ENCODE data around the gene MTHFS.

Gene MTHFS

DNA sequence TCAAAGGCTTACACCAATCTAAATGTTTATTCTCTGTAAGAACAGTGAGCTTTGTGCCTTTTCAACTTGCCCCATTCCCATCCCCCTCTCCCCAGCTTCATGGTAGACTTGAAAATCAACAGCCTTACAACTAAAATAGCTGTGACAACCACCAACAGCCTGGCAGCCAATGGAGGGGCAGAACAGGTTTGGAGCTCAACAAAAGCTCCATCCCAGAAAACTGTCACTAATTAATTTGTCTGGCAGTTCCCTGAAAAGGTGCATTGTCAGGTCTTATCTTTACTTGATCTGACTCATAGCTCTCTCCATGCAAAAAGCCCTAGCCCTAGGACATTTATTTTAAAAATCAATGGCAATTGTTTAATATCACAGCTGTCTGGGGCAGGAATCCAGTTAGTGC lies 22.6 kb downstream of the MTHFS start:
- DNase-seq: peak; percentile 3

DNA sequence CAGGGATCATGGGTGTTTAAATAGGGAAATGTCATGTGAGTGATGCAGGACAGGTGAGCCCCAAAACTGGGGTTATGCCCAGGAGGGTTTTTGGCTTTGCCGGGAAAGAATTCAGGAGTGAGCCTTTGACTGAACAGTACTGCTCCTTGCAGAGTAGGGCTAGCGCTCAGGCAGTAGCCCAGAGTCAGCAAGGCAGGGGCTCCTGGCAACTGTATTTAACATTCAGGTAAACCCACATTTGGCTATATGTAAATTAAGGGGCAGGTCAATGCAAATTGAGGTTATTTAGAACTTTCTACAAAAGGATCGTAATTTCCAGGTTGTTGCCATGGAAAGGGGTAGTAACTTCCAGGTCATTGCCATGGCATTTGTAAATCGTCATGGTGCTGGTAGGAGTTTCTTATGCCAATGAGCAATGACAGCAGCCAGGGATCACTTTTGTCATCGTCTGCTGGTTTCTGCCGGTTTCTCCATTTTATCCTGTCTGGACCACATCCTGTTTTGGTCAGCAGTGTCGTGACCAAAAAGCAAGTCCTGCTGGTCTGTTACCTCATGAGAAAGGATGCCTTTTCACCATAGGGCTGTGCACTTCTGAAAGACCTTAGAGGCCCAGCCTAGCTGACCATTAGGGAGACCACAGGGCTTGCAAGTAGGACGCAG lies 24.3 kb downstream of the MTHFS start:
- no peak for DNase-seq

DNA sequence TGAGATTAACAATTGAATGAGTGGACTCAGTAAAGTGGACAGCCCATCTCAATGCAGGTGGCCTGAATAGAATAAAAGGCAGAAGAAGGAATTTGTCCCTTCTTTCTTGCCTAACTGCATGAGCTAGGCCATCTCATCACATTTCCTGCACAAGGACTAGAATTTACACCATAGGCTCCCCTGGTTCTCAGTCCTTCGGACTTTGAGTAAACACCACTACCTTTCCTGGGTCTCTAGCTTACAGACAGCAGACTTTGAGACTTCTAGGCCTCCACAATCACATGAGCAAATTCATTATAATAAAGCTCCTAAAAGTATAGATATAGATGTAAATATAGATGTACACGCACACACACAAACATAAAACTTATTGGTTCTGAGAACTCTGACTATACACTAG lies 28.3 kb downstream of the MTHFS start:
- no peak for DNase-seq

DNA sequence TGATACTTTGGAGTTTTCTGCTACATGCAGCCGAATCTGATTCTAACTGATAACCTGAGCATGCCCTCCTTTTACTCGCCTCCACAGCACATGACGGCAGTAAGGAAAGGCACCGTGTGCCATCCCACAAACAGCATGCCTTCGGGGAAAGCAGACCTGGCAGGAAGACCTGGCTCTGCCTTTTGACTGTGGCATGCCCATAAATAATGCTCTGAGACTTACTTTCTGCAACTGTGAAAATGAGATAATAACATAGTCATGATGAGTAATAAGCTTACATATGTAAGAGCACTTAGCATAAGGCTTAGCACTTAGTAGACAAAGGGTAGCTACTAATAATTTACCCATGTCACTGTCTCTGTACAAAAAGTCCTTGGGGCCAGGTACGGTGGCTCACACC lies 32.9 kb downstream of the MTHFS start:
- no peak for DNase-seq

DNA sequence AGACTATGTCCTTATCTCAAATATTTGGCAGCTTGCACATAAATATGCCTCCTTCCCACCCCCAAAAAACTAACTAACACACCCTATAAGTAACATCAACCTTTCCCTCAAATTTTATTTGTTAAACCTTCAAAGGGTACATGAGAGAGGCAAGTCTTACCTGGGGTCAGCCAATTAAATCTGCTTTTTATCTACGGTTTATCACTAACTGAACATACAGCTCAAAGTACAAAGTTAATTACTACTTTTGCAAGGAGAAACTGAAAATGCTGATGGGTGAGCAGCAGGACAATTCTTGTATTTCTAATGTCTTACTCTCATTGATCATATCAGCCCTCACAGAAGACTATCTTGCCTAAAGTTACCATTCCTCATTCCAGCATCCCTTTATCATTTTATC lies 34.6 kb downstream of the MTHFS start:
- DNase-seq: no peak

DNA sequence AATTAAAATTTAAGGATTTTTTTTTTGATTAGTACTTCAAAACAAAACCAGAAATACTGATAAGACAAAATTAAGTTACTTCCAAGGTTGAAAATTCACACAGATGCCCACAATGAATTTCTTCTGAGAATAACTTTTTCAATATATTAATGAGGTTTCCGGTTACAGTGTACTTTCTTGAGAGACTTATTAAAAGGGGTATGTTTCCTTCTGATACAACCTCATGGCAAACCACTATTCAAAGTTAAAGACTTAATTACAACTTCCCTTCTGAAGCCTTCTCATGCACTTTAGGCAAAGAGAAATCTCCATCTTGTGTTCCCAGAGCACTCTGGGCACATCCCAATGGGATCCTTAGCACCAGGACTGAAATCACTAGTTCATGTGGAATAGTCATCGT lies 36.2 kb downstream of the MTHFS start:
- no peak for DNase-seq

DNA sequence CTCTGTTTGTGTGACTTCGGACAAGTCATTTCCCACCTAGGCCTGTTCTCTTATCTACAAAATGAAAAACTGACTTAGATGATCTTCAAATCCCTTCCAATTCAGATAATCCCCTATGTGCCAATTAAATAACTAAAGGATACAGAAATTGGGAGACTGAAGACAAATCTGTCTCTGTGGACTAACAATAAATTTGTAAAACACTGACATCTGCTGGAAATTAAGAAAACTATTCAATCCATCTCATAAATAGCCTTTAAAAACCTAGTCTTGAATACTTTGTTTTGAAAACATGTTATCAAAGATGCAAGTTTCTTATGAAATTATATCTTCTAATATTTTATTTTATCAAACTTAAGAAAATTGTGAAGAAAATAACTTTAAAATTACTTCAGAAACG lies 38.3 kb downstream of the MTHFS start:
- peak; percentile 9 for DNase-seq

DNA sequence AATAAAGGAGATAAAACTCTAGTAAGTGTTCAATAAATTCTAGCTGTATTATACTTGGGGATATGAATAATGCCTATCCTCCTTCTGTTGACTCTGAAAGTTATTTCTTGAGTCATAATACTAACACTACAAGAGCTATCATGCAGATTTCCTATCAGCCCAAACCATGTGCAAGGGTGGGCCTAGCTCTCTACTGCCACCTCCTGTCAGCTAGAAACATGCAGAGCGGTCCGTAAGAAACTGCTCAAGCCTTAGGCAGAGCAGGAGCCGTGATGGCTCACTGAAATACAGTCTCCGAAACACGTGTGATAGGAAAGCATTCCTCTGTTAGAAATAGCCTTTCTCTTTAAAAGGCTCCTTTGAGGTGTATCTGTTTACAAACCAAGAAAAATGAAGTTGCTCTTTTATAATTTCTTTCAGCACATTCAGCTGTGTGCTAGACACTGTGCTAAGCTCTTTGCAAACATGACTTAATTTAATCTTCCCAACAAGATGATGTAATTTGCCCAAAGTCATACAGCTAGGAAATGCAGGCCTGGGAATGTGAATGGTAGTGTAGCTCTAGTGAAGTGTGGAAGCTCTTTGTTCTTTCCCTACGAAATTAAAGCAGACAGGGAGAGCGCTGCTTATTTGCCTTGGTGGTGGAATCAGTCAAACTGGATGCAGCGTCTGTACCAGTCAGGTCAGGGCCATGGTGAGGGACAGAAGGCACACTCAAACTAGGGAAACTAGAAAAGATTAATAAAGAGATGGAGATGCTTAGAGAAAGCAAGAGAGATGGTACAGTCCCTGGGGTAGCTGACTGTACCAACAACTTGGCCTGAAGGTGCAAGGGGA lies 43.1 kb downstream of the MTHFS start:
- DNase-seq: peak; percentile 51

DNA sequence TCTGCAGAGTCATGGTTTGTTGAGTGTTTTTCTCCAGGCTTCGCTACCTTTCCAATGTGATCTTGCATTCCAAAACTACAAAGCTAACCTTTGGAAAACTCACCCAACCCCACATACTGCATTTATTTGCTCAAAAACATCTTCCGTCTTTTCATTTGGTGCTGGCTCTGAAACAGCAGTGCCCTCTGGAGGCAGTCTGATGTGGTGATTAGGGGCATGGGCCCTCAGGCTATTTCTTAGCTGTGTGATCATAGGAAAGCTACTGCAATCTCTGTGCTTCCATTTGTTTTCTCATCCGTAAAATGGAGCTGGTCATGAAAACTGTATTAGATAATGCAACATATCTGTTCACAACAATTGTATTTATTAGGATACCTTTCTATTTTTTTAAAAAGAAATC lies 47.0 kb downstream of the MTHFS start:
- DNase-seq: peak; percentile 5

DNA sequence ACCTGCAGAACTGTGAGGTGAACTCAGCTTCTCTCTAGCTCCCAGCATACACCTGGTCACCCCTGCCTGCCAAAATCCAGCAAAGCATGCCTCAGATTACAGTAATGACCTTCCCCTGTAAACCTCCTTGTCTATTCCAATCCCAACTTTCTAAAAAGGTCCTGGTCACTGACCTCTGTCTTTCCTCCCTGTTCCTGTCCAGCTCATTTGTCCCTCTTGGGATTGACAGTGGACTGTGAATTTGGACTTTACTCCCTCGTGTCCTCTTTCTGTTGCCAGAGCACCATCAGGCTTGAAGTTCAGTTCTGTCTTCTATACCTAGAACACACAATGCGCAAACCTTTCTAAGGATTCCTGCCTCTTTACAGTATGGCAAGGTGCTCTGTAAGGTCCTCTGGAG lies 50.3 kb downstream of the MTHFS start:
- DNase-seq: no peak

DNA sequence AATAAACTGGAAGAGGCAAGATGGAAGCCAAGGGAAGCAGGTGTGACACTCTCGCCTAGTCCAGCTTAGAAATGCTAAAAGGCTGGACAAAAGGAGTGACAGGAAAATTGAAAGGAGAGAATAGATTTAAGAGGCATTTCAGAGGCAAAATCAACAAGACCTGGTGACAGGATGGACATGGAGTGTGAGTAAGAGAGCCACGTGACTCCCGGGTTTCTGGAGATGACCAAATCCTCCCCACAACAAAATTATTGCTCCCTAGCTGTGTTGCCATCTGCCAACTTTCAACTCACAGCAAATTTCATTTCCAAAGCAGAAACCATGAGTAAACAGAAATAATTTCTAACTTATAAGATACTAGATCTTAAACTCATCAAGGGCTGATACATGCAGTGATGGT lies 52.6 kb downstream of the MTHFS start:
- no peak for DNase-seq

DNA sequence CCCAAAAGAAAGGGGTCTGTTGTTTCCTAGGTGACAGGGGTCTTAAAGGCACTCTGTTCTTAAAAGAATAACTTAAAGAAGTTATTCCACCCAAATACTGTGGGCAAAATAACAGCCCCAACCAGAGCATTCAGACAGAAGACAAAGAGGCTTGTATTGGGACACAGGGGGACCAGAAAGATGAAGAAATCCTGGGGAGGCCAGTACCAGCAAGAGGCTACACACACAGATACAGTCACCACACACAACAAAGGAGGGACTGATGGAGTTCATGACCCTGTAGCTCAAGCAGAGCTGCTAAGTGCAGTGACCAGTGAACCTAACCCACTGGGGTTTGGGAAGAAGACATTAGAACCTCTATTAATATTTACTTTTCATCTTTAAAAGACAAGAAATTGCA lies 59.0 kb downstream of the MTHFS start:
- DNase-seq: no peak

DNA sequence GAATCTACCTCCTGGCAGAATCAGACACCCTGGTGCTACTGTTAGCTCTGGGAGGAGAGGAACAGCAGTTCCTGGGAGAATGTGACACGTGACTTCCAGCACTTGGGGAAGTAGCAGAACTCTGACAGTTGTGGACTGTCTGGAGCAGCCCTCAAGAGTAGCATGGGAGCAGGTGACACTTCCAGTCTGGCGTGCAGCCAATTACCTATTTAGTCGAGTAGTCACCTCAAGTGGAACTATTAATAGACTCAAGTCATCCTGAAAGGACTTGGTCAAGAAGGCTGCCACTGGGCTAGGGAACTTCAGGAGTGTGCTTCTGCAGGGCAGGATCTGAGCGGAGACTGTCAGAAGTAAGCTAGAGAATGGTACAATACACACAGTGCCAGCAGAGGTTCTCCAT lies 62.3 kb downstream of the MTHFS start:
- DNase-seq: peak; percentile 92

DNA sequence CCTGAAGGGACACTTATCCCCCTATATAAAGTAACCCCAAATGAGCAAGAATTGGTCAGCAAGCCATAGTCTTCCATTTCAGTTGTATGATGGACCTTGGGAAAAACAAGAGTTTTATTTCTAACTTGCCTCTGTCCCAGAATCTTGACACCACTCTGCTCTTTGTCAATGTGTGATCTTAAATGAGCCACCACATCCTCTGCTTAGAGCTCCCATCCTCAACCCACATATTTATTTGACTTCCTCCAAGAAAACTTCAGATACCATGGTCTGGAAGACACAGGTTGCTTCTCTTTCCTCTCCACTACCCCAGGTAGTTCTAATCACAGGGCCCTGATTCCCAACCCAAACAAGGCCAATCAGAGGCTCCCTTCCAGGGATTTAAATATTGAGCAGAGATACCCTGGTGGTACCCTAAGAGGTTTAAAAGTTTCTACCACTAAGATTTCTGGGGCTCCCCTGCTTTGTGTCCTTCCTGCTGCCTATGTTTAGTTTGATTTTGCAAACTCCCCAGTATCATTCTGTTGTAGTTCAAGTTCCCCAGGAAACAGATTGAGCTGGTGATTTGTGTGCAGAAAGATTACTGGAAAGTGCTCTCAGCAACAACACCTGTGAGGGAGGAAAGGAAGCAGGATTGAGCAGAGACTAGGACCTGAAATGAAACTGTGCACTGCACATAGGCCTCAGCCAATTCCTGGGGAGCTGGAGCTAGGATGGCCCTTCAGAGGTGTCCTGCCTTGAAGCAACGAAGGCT lies 64.3 kb downstream of the MTHFS start:
- DNase-seq: no peak

DNA sequence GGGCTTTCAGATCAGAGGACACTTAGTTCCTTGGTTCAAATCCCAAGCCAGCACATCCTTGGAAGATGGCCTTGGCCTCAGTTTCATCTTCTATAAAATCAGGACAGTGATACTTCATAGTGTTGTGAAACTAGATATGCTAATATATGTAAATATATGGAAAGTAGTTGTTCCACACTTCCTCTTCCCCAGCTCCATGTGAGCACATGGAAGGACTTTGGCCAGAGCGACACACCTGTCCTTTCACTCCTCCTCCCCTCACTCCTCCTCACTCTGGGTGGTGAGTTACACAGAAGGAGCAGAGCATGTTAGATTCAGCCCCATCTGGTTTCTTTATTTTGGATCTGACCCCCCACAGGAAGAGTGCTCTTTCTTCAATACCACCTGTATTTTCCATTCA lies 65.2 kb downstream of the MTHFS start:
- no peak for DNase-seq

DNA sequence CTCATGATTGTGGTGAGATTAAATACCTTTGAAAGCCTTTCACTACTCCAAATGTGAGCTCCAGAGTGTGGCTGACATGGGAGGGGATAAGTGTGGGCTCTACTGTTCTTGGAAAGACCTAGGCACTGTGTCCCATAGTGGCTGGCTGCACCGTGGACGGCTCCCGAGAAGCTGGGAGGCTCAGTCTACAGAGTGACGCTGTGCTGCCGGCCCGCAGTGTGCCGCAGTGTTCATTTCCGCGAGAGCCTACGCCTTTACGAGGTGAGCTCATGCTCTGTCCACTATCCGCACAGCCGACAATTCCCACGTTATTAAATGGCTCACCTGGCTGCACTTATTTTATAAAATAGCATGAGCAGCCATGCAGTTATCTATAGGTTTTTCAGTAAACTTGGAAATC lies 66.9 kb downstream of the MTHFS start:
- DNase-seq: no peak

DNA sequence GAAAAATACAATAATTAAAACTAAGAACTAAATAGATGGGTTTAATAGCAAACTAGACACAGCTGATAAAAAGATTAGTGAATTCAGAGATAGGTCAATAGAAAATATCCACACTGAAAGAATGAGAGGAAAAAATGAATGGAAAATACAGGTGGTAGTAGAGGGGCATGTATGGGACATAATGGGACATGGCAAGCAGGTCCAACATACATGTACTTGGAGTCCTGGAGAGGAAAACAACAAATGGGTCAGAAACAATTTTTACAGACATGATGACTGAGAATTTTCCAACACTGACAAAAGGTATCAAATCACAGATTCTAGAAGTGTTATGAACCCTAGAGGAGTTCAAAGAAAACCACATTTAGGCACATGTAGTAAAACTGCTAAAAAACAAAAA lies 68.4 kb downstream of the MTHFS start:
- no peak for DNase-seq

DNA sequence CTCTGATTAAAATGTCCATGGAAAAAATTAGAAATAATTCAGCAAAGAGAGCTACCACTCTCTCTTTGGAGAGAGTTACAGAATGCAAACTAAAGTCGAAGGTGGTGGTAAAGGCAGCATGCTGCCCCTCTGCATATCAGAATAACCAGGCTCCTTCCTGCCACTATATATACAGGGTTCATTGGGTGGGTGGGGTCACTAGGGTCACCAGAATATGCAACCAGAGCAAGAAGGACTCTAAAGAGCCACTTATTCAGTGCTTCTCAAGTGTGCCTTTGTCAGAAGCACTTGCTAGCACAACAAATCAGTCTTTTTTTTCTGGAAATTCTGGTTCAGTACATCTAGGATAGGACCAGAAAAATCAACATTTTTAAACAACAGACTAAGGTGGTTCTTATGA lies 70.0 kb downstream of the MTHFS start:
- no peak for DNase-seq

DNA sequence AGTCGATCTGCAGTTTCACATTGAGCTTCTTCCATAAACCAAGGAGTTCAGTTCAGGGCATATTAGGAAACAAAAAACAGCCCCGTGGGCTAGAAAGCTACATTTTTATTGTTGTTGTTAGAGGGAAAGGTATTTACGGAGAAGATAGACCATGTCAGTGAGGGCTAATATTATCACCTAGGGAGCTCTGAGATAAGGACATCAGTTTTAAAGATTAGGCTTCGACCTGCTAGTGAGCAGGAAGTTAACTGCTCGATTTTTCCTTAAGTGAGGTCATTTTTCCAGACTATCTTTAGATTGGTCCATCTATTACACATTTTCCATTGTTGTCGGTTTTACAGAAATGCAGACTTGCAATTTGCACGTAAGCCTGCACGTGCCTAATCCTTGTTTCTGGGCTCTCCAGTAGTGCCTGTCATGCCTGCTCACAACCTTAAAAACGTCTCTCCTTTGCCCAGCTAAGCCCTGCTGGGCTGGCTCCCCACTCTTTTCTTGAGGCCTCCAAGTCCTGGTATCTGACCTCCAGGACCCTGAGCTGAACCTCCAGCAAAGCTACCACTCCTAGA lies 72.6 kb downstream of the MTHFS start:
- DNase-seq: no peak

DNA sequence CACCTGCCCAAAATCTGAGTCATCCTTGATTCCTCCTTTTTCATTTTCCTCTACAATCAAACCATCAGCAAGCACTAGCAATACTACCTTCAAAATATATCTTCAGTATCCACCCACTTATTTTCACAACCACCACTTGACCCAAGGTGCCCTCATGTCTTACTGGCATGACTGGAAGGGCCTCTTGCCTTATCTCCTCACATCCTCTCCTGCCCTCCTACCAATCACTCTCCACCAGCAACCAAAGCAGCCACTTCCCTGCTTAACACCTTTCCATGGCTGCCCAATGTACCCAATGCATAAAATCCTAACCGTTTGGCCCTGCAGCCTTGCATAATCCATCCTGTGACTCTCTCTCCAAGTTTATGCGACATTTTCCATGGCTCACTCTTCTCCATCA lies 76.0 kb downstream of the MTHFS start:
- DNase-seq: no peak

DNA sequence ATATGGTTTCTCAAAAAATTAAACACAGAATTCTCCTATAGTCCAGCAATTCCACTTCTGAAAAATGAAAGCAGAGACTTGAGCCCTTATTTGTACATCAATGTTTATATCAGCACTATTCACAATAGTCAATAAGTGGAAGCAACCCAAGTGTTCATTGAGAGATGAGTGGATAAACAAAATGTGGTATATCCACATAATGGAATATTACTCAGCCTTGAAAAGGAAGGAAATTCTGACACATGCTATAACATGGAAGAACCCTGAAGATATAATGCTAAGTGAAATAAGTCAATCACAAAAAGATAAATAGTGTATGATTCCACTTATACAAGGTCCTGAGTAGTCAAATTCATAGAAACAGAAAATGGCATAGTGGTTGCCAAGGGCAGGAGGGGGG lies 76.6 kb downstream of the MTHFS start:
- no peak for DNase-seq

DNA sequence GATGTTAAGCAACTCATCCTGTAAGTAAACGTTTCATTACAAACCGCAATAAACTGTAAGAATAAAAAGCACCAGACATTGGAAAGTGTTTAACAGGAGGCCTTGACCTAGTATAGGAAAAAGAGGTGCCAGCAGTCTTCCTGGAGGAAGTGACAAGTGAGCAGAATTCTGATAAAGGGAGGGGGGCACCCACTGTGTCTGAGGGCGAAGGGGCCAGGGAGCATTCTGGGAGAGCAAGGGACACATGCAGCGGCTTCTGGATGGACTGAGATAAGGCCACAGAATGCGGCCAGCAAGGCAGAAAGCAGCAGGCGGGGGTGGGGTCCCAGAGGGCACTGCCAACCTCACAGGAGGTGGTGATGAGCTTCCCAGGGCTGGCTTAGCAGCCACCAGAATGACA lies 80.2 kb downstream of the MTHFS start:
- no peak for DNase-seq

DNA sequence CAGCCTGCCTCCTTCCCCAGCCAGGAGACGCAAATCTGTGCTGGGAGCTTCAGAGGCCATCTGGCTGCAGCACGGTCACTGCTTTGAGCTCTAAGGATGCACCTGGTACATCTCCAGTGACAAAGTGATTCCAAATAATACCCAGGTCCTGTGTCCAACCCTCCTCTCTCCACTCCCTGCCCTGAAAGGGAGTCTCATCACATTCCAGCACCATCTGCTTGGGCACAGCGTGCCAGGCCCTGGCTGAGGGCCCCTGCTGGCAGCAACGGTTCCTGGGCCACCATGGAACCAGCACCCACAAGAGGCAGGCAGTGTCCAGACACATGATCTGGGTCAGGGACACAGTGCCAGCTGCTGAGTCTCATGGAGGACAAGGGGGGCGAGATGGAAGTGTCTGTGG lies 81.3 kb downstream of the MTHFS start:
- no peak for DNase-seq

DNA sequence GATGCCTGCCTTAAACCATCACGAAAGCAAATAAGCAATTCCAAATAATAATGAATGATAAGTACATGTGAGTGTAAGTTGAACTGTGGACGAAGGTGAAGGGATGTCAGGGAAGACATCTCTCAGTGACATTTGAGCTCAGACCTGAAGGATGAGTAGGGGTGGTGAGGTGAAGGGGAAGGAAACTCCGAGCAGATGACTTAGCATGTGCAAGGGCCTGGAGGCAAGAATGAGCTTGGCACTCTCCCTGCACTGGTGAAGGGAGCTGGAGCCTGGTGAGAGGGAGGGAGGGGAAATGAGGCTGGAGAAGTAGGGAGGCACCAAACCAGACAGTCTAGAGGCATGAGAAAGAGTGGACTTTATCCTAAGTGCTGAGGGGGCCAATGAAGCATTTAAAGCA lies 84.3 kb downstream of the MTHFS start:
- DNase-seq: no peak
